ENCODE data around the gene SEMA6C.

SEMA6C gene

GRCh38 chr1:151159373-151159772, 12.9 kb upstream of the SEMA6C start:
- no peak for DNase-seq (ENCODE audit: low read depth, low spot score)

DNA sequence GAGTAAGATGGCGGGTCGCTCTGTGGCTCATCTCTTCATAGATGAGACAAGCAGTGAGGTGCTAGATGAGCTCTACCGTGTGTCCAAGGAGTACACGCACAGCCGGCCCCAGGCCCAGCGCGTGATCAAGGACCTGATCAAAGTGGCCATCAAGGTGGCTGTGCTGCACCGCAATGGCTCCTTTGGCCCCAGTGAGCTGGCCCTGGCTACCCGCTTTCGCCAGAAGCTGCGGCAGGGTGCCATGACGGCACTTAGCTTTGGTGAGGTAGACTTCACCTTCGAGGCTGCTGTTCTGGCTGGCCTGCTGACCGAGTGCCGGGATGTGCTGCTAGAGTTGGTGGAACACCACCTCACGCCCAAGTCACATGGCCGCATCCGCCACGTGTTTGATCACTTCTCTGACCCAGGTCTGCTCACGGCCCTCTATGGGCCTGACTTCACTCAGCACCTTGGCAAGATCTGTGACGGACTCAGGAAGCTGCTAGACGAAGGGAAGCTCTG, 12.4 kb upstream of the SEMA6C start:
- peak; percentile 12 for DNase-seq (ENCODE audit: low read depth, low spot score)

DNA sequence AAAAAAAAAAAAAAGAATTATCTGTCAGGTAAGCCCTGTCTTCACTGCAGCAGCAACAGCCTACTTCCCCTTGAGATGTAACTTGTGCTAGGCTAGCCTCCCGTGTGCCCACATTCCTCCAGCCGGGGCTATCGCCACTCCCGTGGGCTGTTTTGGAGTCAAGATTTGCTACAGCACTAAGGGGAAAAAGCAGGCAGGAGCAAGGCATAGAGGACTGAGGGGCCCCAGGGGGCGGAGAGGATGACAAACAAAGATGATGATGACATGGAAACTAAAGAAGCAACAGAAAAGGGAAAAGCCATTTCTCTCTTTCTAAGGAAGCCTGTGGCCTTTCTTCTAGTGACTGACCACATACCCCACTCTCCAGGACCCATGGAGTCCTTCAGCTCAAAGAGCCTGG, 11.9 kb upstream of the SEMA6C start:
- no peak for DNase-seq (ENCODE audit: low read depth, low spot score)

DNA sequence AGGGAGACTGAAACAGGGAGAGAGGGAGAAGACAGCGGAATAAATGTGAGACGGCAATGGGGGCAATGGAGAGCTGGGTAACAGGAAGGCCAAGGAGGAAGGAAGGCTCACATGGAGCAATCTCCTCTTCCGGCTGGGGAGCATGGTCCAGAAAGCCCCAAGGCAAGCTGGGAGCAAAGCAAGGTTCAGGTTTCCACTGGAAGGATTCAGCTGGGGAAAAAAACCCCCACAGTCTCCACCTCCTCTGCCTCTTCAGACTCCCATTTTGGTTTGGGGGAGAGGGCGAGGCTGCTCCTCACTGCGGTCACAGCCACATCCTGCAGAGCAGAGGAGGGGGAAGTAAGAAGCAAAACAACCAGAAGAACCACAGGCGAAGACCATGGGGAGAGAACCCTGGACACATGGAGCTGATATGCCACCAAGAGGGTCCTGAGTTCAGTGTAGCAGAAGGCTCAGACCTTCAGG, 10.7 kb upstream of the SEMA6C start:
- DNase-seq (ENCODE audit: low read depth, low spot score), result no peak

GRCh38 chr1:151156515-151156819, 10.0 kb upstream of the SEMA6C start, which contains the start of gene TNFAIP8L2:
Gene TNFAIP8L2 (plus strand): TSS chr1:151156649. CDS start chr1:151158698, 2,049 bp downstream.
- DNase-seq (ENCODE audit: low read depth, low spot score), result no peak

- DNase-seq (ENCODE audit: low read depth, low spot score), result no peak
These were observed 1.2 kb upstream of the SEMA6C start for GRCh38 chr1:151147665-151148064.

- no peak for DNase-seq (ENCODE audit: low read depth, low spot score)
These were observed 687 bp upstream of the SEMA6C start for GRCh38 chr1:151147132-151147503.

- DNase-seq (ENCODE audit: low read depth, low spot score), result peak; percentile 47
These were observed 389 bp downstream of the SEMA6C start for GRCh38 chr1:151146072-151146411.

GRCh38 chr1:151145304-151146071, 943 bp downstream of the SEMA6C start:
- peak; percentile 58 for DNase-seq (ENCODE audit: low read depth, low spot score)

GRCh38 chr1:151144474-151145303, 1.7 kb downstream of the SEMA6C start:
- DNase-seq (ENCODE audit: low read depth, low spot score), result peak; percentile 65

- DNase-seq (ENCODE audit: low read depth, low spot score), result no peak
These were observed 2.4 kb downstream of the SEMA6C start for GRCh38 chr1:151143986-151144385.

- DNase-seq (ENCODE audit: low read depth, low spot score), result no peak
These were observed 3.4 kb downstream of the SEMA6C start for GRCh38 chr1:151143057-151143435.

- no peak for DNase-seq (ENCODE audit: low read depth, low spot score)
These were observed 3.9 kb downstream of the SEMA6C start for GRCh38 chr1:151142411-151143056.

GRCh38 chr1:151137789-151138188, 8.6 kb downstream of the SEMA6C start:
- DNase-seq (ENCODE audit: low read depth, low spot score), result no peak

- no peak for DNase-seq (ENCODE audit: low read depth, low spot score)
These were observed 10.7 kb downstream of the SEMA6C start for GRCh38 chr1:151135433-151136385.

- no peak for DNase-seq (ENCODE audit: low read depth, low spot score)
These were observed 11.4 kb downstream of the SEMA6C start for GRCh38 chr1:151134991-151135390.

GRCh38 chr1:151134396-151134795, 12.0 kb downstream of the SEMA6C start:
- no peak for DNase-seq (ENCODE audit: low read depth, low spot score)

DNA sequence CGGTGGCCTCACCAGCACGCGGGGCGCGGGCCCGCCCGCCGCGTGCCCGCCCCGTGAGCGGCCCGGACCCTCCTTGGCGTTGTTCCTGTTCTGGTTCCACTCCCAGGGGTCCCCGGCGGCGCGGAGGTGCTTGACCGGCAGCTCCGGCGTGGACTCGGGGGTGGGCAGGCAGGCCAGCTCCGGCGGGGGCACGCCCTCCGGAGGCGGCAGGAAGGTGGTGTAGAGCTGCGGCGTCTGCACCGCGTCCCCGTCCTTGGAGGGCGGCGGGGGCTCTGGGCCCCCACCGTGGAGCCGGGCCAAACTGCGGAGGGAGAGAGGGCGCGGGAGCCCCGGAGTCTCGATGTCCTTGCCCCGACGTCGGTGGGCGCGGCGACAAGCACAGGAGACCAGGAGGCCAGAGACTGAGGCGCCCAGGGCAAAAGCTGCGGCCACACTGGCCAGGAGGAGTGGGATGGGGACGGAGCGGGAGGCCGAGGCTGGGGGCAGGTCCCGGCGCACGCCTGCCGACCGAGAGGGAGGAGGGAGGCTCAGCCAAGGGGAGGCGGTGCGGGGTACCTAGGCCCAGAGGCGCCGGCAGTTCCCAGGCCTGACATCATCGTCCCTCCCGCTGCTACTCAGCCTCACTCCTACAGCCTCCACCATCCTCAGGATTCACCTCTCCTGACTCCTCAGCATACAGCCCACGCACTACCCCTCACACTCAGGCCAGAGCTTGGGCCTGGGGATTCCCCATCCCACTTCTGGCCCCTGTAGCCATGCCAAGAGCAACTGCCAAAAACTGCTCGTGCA, 13.2 kb downstream of the SEMA6C start:
- DNase-seq (ENCODE audit: low read depth, low spot score), result peak; percentile 63

DNA sequence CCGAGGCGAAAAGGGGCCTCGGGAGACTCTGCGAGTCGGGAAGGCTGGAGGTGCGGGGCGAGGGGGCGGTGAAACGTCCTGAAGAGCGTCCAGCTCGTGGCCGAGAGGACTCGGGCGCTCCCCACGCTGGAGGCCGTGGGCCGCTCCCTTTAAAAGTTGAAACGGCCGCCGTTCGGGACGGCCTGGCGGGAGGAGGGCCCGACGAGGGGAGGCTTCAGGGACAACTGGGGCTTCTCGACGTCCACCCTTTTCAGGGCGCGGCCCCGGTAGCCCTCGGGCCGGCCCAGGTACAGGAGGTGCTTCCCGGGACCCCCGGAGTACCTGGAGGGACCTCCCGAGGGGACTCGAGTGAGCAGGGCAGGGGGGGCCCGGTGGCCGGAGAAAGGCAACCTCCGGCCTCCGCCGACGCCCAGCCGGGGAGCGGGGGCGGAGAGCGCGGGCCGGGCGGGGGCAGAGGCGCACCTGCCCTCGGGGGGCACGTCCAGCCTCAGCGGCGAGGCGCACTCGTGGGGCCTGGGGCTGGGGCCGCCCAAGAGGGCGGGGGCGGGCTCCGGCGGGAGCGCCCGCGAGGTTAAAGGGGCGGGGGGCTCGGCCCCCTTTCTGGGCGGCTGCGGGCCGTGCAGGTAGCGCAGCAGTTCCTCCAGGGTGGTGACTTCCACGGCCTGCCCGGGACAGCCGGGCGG, 14.0 kb downstream of the SEMA6C start:
- DNase-seq (ENCODE audit: low read depth, low spot score), result peak; percentile 43

All from ELF-1 (cell line).